Astrocyte of the spinal cord (primary cell): ENCODE data around the gene DLG5.

Experiments used
- DNase-seq: peaks from one replicate; pipeline ENCODE4 v3.0.0; 2011; ENCODE audit warnings: low read depth, low spot score
- H3K4me3 ChIP-seq: 2 replicates; pipeline ENCODE4 v1.5.1; 2011; ENCODE audit warnings: low read depth, mild to moderate bottlenecking, low read length, moderate library complexity
- CTCF ChIP-seq: IDR thresholded peaks from 2 replicates; pipeline ENCODE4 v1.5.1; 2012; ENCODE audit warnings: low read depth, mild to moderate bottlenecking, low read length, inconsistent platforms
- in situ Hi-C: cut with HindIII; loops from 2 replicates; pipeline ENCODE4 v1.10.0; 2017; ENCODE audit warnings: low sequenced_read_pairs

Gene DLG5

GRCh38 chr10:77854115-77854514 lies 72.4 kb downstream of the DLG5 start:
- in situ Hi-C loops = no loop called here
- no peak overlapping the region for H3K4me3 ChIP-seq
- no peak for DNase-seq
- no peak for TF ChIP-seq CTCF

- no peak for TF ChIP-seq CTCF
- no peak overlapping the region for H3K4me3 ChIP-seq
- no peak for DNase-seq
- in situ Hi-C loops = no loop called here
Measured at GRCh38 chr10:77853256-77853655, 73.3 kb downstream of the DLG5 start.

GRCh38 chr10:77850620-77851231 lies 75.8 kb downstream of the DLG5 start:
- in situ Hi-C loops = no loop called here

GRCh38 chr10:77849039-77849664 lies 77.4 kb downstream of the DLG5 start:
- H3K4me3 ChIP-seq = no peak overlapping the region
- in situ Hi-C loops = no loop called here
- TF ChIP-seq CTCF = no peak
- DNase-seq = no peak

More at GRCh38 chr10:77850620-77851231, 75.8 kb downstream of the DLG5 start:
- DNase-seq = no peak
- no peak overlapping the region for H3K4me3 ChIP-seq
- no peak for TF ChIP-seq CTCF

- in situ Hi-C loops = no loop called here
- no peak overlapping the region for H3K4me3 ChIP-seq
- peak; percentile 66 for DNase-seq
- TF ChIP-seq CTCF = peak; percentile 99
Measured at GRCh38 chr10:77846718-77847311, 79.7 kb downstream of the DLG5 start.

GRCh38 chr10:77845451-77845850 lies 81.1 kb downstream of the DLG5 start:
- no peak for DNase-seq
- no peak for TF ChIP-seq CTCF
- in situ Hi-C loops = no loop called here

More at GRCh38 chr10:77845451-77845850, 81.1 kb downstream of the DLG5 start:
- H3K4me3 ChIP-seq = no peak overlapping the region
